H1 (cell line): ENCODE data around the gene PTPRG. TPM values are rescaled to one million over a fixed set of nuclear protein-coding genes. Genes with fewer than 3 reads are reported as not detected.

ENCODE experiments used
- BRCA1 ChIP-seq: IDR thresholded peaks from 2 replicates; pipeline ENCODE4 v1.6.1; 2012; ENCODE audit warnings: low read depth, low read length, improper control_type of control experiment
- CTBP2 ChIP-seq: IDR thresholded peaks from 2 replicates; pipeline ENCODE4 v1.7.0; 2011; ENCODE audit warnings: borderline replicate concordance, mild to moderate bottlenecking, moderate library complexity, mixed read lengths, low read length; ENCODE audit not compliant: insufficient read depth, insufficient read length
- RAD21 ChIP-seq, 2 experiments: IDR thresholded peaks in 1 of 2; conservative IDR thresholded peaks in 1 of 2; 2 replicates each; pipeline ENCODE4 v1.6.1; 2011; ENCODE audit warnings: low read depth in 2 of 2, low read length in 2 of 2, improper control_type of control experiment in 1 of 2, inconsistent platforms in 1 of 2, mild to moderate bottlenecking in 1 of 2, moderate library complexity in 1 of 2
- RFX5 ChIP-seq: IDR thresholded peaks from 2 replicates; pipeline ENCODE4 v1.6.1; 2011; ENCODE audit warnings: low read depth, low read length, improper control_type of control experiment, borderline replicate concordance
- TBP ChIP-seq: IDR thresholded peaks from 2 replicates; pipeline ENCODE4 v1.6.1; 2011; ENCODE audit warnings: low read depth, low read length, improper control_type of control experiment
- USF2 ChIP-seq: IDR thresholded peaks from 2 replicates; pipeline ENCODE4 v1.6.1; 2011; ENCODE audit warnings: low read length, improper control_type of control experiment
- polyA plus RNA-seq, 7 experiments: library from polyadenylated mRNA; depleted of rRNA in 3 of 7; stranded (reverse) in 5 of 7; unstranded in 2 of 7; fragments of >200 nt in 5 of 7; fragments of 200-250 nt in 2 of 7; gene quantifications; 1 replicate in 5 of 7; 2 replicates in 1 of 7; 4 replicates in 1 of 7; pipeline versions ENCODE4 v1.2.1 to v1.2.3, GENCODE V29; 2011 to 2013; ENCODE audit warnings: missing spikeins in 2 of 7, mixed read lengths in 2 of 7
- total RNA-seq: library from RNA; stranded (reverse); fragmentation: NEBNext Ultra II Directional; extraction: Animal tissue kit (Norgen Biotek cat#: 25700); gene quantifications from 2 replicates; pipeline ENCODE4 v1.2.1, GENCODE V29; 2021

Gene PTPRG
- total and polyA plus RNA-seq, 2 of the 8 experiments (the other 6 are each of a cell fraction or from before 2014, with no cell fraction given), result 23.3 to 96.2 TPM

- TF ChIP-seq BRCA1 (no peak), RFX5 (no peak), USF2 (no peak), RAD21 (IDR thresholded peaks at IDR 0.05 in 1 of 2, conservative IDR thresholded peaks at IDR 0.05 in 1 of 2; ENCODE audit: low read depth in 2 of 2, low read length in 2 of 2) (no peak), CTBP2 (no peak), TBP (no peak)
- TF ChIP-seq, all 59 proteins: peak for 0
Measured at GRCh38 chr3:62094461-62094860, 533.1 kb downstream of the PTPRG start (continued).
